Endothelial cell of umbilical vein (primary cell): ENCODE results near the gene FAM3C.

ENCODE experiments used
- EZH2 ChIP-seq: IDR thresholded peaks from 2 replicates; pipeline ENCODE4 v1.6.1; 2012; ENCODE audit warnings: borderline replicate concordance, low read depth, mild to moderate bottlenecking, moderate library complexity, low read length, inconsistent platforms; ENCODE audit not compliant: severe bottlenecking
- FOS ChIP-seq: IDR thresholded peaks from 2 replicates; pipeline ENCODE4 v1.6.1; 2011; ENCODE audit warnings: mild to moderate bottlenecking, low read length, moderate library complexity, borderline replicate concordance; ENCODE audit not compliant: insufficient read depth
- MAX ChIP-seq: IDR thresholded peaks from 2 replicates; pipeline ENCODE4 v1.6.1; 2011; ENCODE audit not compliant: insufficient read depth, insufficient read length
- MYC ChIP-seq: IDR thresholded peaks from one replicate; pipeline ENCODE4 v1.6.1; 2011; ENCODE audit warnings: mild to moderate bottlenecking, low read depth, low read length
- POLR2A ChIP-seq: IDR thresholded peaks from 2 replicates; pipeline ENCODE4 v1.6.1; 2012; ENCODE audit warnings: low read depth, mild to moderate bottlenecking, control low read depth, low read length
- POLR2AphosphoS5 ChIP-seq: IDR thresholded peaks from 2 replicates; pipeline ENCODE4 v1.6.1; 2012; ENCODE audit warnings: low read depth, mild to moderate bottlenecking, control low read depth, low read length, moderate library complexity; ENCODE audit not compliant: insufficient read depth
- TF ChIP-seq, protein P1 (sequence below), 2 donors: IDR thresholded peaks; 1 replicate in 1 of 2; 2 replicates in 1 of 2; pipeline ENCODE4 v1.5.1; 2011; ENCODE audit warnings: low read length in 2 of 2, mild to moderate bottlenecking in 2 of 2, moderate library complexity in 2 of 2, control low read depth in 1 of 2, inconsistent platforms in 1 of 2, low read depth in 1 of 2; ENCODE audit not compliant: insufficient read depth in 1 of 2; ENCODE audit errors: extremely low read depth in 1 of 2

DNA sequence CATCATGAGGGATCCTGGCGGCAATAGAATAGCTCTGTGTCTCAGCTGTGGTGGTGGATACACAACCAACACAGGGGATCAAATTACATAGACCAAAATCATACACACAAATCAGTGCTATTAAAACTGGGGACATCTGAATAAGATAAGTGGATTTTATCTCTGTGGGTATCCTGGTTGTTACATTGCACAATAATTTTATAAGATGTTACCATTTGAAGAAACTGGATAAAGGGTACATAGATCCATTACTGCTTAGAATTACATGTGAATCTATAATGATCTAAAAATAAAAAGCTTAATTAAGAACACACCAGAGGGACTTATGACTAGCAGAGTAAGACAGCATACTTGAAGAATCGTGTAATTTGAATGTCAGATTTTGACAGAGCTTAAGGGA, 8.2 kb upstream of the FAM3C start:
- TF ChIP-seq, protein P1, sequence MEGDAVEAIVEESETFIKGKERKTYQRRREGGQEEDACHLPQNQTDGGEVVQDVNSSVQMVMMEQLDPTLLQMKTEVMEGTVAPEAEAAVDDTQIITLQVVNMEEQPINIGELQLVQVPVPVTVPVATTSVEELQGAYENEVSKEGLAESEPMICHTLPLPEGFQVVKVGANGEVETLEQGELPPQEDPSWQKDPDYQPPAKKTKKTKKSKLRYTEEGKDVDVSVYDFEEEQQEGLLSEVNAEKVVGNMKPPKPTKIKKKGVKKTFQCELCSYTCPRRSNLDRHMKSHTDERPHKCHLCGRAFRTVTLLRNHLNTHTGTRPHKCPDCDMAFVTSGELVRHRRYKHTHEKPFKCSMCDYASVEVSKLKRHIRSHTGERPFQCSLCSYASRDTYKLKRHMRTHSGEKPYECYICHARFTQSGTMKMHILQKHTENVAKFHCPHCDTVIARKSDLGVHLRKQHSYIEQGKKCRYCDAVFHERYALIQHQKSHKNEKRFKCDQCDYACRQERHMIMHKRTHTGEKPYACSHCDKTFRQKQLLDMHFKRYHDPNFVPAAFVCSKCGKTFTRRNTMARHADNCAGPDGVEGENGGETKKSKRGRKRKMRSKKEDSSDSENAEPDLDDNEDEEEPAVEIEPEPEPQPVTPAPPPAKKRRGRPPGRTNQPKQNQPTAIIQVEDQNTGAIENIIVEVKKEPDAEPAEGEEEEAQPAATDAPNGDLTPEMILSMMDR (IDR thresholded peaks at IDR 0.05; ENCODE audit: extremely low read depth in 1 of 2, insufficient read depth in 1 of 2, low read depth in 1 of 2, low read length in 2 of 2) = no peak
- TF ChIP-seq POLR2A = no peak
- no peak for TF ChIP-seq MAX
- no peak for TF ChIP-seq EZH2
- no peak for TF ChIP-seq POLR2AphosphoS5
- TF ChIP-seq FOS = no peak
- TF ChIP-seq MYC = no peak
